Midbrain (tissue), 1 donor: ENCODE measurements around the gene EXD2.
"Not testable (repeated sequence)": the region's sequence is repeated elsewhere in the genome, so short reads cannot be mapped to it uniquely, and the experiment has no call there.

Experiments used
- DNase-seq: peaks from one replicate; lab custom pipeline; 2025; lab: John Stamatoyannopoulos, UW

Gene EXD2, protein sequence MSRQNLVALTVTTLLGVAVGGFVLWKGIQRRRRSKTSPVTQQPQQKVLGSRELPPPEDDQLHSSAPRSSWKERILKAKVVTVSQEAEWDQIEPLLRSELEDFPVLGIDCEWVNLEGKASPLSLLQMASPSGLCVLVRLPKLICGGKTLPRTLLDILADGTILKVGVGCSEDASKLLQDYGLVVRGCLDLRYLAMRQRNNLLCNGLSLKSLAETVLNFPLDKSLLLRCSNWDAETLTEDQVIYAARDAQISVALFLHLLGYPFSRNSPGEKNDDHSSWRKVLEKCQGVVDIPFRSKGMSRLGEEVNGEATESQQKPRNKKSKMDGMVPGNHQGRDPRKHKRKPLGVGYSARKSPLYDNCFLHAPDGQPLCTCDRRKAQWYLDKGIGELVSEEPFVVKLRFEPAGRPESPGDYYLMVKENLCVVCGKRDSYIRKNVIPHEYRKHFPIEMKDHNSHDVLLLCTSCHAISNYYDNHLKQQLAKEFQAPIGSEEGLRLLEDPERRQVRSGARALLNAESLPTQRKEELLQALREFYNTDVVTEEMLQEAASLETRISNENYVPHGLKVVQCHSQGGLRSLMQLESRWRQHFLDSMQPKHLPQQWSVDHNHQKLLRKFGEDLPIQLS

DNA sequence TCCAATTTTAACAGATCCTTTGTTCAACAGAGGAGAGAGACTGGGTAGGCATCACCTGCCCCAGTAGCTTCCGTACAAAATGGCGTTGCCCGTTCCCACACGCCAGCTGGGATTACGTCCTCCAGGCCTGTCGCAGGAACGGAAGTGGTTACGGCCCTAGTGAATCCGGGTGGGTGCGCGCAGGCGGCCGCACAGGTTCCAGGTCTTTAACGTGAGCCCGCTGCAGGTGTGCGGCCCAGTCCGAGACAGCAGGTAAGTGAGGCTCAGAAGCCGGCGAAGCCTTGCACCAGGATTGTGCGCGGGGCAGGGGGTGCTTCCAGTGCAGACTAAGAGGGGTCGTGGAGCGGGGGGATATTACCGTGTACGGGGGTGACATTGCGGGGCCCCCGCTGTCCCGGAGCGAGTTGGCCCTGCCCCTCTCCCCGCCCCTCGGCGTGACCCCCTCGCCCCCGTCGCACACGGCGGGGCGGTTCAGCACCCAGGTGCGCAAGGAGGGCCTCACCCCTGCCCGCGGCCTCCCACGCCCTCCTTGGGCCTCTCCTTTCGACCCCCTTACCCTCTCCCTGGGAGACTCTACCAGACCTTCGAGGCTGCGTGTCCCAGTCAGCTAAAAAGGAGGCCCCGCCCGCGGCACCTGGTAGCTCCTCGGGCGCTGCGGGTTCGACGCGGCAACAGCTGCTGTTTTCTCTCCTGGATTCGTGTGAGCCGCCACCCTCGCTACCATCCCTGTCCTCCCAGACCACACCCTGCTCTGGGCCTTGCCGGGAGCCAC lies at the start of gene EXD2:
Gene EXD2 (plus strand): TSS at position 159 of the 772 bp plus-strand sequence. CDS start 17,973 bp downstream, outside the sequence.
- DNase-seq: peak; percentile 88

- no peak for DNase-seq
These were observed 49.7 kb upstream of the EXD2 start for GRCh38 chr14:69141550-69141949.

DNA sequence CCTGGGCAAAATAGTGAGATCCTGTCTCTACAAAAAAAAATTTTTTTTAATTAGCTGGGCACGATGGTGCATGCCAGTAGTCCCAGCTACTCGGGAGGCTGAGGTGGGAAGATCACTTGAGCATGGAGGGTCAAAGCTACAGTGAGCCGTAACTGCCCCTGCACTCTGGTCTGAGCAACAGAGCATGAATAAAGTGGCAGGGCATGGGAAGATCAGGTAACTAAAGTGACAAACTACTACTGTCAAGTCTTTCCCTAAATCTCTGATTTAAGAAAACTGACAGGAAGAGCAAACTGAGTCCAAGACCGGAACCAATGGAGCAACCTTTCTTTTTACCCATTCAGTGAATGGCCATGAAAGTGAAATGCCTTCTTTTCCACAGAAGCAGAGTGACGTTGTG lies 49.2 kb upstream of the EXD2 start:
- no peak for DNase-seq

GRCh38 chr14:69149461-69150244 lies 41.6 kb upstream of the EXD2 start:
- no peak for DNase-seq

GRCh38 chr14:69151458-69152180 lies 39.7 kb upstream of the EXD2 start:
- peak; percentile 67 for DNase-seq

- DNase-seq: no peak
These were observed 39.0 kb upstream of the EXD2 start for GRCh38 chr14:69152181-69152901.

DNA sequence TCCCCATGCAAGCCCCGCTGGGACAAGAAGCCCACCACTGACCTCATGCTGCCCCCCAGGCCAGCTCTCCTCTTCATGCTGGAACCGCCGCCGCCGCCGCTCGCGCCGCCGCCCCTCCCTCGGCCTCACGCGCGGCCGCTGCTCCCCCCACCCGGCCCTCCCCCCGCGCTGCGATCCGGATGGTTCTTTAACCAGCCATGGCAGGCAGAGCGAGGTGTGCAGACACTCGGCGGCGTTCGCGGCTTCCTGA lies 38.5 kb upstream of the EXD2 start, which contains the start of gene DCAF5:
Gene DCAF5 (minus strand): TSS at position 218 of the 250 bp plus-strand sequence. CDS start 141 bp downstream, at position 77.
- no peak for DNase-seq

DNA sequence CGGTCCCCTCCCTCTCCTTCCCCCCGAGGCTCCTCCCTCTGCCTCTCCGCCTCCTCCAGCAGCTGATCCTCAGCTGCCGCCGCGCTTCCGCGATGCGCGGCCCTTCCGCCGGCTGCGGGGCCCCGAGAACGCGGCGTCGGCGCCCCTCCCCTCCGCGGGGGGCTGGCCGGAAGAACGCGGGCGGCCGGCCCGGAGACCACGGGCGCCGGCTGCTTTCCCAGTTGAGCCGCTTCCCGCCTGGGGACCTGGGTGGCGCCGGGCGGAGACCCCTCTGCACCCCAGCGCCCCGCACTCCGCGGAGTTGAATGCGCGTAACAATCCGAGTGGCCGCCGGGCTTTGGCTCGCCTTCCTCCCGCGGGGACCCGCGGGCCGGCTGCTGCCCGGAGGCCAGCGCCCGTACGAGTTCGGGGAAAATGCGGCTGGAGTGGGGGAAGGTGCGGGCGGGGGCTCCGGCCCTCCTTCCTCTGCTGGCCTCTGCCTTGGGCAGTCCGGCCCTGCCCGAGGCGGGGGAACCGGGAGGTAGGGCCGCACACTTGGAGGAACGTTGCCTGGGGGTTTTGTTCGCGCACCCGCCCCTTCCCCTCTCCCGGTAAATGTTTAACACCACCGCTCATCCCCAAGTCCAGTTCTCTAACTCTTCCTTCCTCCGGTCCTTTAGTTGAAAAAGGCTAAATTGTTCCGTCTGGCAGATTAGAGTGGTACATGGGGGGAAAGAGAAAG lies 38.0 kb upstream of the EXD2 start:
- DNase-seq: peak; percentile 84

- peak; percentile 49 for DNase-seq
These were observed 37.4 kb upstream of the EXD2 start for GRCh38 chr14:69153873-69154270.

DNA sequence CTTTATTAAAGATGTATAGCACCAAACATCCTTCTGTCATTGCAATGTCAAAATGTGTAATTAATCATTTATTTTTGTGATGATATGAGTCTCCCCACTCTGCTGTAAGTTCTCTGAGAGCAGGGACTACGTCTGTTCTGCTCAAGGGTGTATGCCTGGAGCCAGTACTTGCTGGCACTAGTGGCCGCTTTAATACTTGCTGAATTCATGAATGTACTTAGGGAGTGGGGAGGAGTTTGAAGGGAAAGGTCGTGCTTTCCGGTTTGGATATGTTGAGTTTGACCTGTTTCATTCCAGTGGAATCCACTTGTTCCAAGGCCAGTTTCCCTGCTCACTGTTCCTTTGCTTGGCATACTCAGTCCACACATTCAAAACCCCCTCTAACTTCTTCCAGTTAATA lies 36.5 kb upstream of the EXD2 start:
- no peak for DNase-seq

DNA sequence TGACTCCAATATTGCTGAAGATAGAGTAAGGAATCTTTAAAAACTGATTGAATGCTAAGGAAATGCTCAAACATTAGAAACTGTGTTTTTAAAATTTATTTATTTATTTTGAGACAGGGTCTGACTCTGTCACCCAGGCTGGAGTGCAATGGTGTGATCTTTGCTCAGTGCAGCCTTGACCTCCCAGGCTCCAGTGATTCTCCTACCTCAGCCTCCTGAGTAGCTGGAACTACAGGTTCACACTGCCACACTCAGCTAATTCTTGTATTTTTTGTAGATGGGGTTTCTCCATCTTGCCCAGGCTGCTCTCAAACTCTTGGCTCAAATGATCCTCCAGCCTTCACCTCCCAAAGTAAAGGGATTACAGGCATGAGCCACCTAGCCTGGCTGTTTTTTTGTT lies 35.1 kb upstream of the EXD2 start:
- no peak for DNase-seq

DNA sequence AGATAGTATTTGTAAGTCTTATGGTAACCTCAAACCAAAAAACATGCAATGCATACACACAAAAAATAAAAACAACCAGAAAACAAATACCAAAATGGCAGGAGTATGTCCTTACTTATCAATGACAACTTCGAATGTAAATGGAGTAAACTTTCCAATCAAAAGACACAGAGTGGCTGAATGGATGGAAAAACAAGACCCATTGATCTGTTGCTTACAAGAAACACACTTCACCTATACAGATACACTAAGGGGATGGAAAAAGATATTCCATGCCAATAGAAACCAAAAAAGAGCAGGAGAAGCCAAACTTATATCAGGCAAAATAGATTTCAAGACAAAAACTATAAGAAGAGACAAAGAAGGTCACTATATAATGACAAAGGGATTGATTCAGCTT lies 29.7 kb upstream of the EXD2 start:
- no peak for DNase-seq

- not testable (repeated sequence) for DNase-seq
These were observed 25.5 kb upstream of the EXD2 start for GRCh38 chr14:69165787-69166186.

GRCh38 chr14:69170839-69171238 lies 20.5 kb upstream of the EXD2 start:
- DNase-seq: no peak

DNA sequence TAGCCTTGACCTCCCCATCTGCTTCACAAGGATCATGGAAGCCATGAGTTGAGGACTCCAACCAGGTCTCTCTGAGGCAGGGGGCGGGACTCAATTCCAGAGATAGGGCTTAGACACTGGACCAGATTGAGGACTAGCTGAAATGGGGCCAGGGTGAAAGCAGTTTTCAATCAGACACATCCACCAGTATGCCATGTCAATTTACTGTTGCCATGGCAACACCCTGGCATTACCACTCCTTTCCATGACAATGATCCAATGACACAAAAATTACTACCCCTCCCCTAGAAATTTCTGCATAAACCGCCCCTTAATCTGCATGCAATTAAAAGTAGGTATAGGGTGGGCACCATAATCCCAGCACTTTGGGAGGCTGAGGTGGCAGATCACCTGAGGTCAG lies 19.7 kb upstream of the EXD2 start:
- DNase-seq: no peak

- DNase-seq: no peak
These were observed 16.2 kb upstream of the EXD2 start for GRCh38 chr14:69175130-69175529.

GRCh38 chr14:69181491-69181890 lies 9.8 kb upstream of the EXD2 start:
- no peak for DNase-seq

DNA sequence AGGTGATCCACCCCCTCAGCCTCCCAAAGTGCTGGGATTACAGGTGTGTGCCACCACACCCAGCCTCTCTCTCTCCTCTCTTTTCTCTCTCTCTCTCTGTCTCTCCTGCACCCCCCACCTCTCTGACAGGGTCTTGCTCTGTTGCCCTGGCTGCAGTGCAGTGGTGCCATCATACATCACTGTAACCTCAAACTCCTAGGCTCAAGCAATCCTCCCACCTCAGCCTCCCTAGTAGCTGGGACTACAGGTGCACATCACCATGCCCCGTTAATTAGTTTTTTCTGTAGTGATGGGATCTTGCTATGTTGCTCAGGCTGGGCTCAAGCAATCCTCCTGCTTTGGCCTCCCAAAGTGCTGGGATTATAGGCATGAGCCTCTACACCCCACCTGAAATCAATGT lies 8.7 kb upstream of the EXD2 start:
- not testable (repeated sequence) for DNase-seq

- no peak for DNase-seq
These were observed 7.6 kb upstream of the EXD2 start for GRCh38 chr14:69183735-69184134.

- DNase-seq: no peak
These were observed 1.1 kb upstream of the EXD2 start for GRCh38 chr14:69190191-69190590.
